ENCODE results near the gene GAS2L3. TPM values are rescaled to one million over a fixed set of nuclear protein-coding genes. Genes with fewer than 3 reads are reported as not detected.

Gene GAS2L3
- total and polyA plus RNA-seq, 2 of the 13 experiments (the other 11 are each of a cell fraction or from before 2014, with no cell fraction given), result 7.0 to 20.8 TPM

- peak; percentile 22; the same call in 1 of the 2 replicates for TF ChIP-seq ZNF83 (CRISPR knock-in tag; IDR thresholded peaks at IDR 0.05; ENCODE audit: borderline replicate concordance)
- peak; percentile 40; the same call in 1 of the 2 replicates for TF ChIP-seq SKIL (CRISPR knock-in tag; IDR thresholded peaks at IDR 0.05; ENCODE audit: borderline replicate concordance)
- 0 out of 2 replicates have a peak, but pooled peaks have one; percentile 40 for TF ChIP-seq ESRRA (CRISPR knock-in tag; IDR thresholded peaks at IDR 0.05; ENCODE audit: low read depth)
- TF ChIP-seq ZNF260 (CRISPR knock-in tag; IDR thresholded peaks at IDR 0.05; ENCODE audit: borderline replicate concordance, low read depth), result 0 out of 2 replicates have a peak, but pooled peaks have one; percentile 93
- TF ChIP-seq ZBTB42 (CRISPR knock-in tag; IDR thresholded peaks at IDR 0.05), result 0 out of 2 replicates have a peak, but pooled peaks have one; percentile 20
- TF ChIP-seq ZNF607 (CRISPR knock-in tag; IDR thresholded peaks at IDR 0.05; ENCODE audit: borderline replicate concordance), result peak; percentile 87
- TF ChIP-seq TMF1 (CRISPR knock-in tag; IDR thresholded peaks at IDR 0.05; ENCODE audit: low read depth), result peak; percentile 77
- peak; percentile 69 for TF ChIP-seq MNT (IDR thresholded peaks at IDR 0.05)
- TF ChIP-seq RBM39 (IDR thresholded peaks at IDR 0.05; ENCODE audit: low read depth, low read length, poor library complexity, severe bottlenecking), result peak; percentile 27
- TF ChIP-seq CENPT (CRISPR knock-in tag; IDR thresholded peaks at IDR 0.05; ENCODE audit: low read depth), result 0 out of 2 replicates have a peak, but pooled peaks have one; percentile 69
- TF ChIP-seq ZIK1 (CRISPR knock-in tag; IDR thresholded peaks at IDR 0.05; ENCODE audit: borderline replicate concordance, low read depth), result peak; percentile 95
- 0 out of 2 replicates have a peak, but pooled peaks have one; percentile 62 for TF ChIP-seq SMAD1 (CRISPR knock-in tag; IDR thresholded peaks at IDR 0.05; ENCODE audit: borderline replicate concordance, low read depth)
- TF ChIP-seq ZSCAN31 (CRISPR knock-in tag; IDR thresholded peaks at IDR 0.05; ENCODE audit: low read depth), result peak; percentile 59; the same call in 1 of the 2 replicates
- TF ChIP-seq ZSCAN29 (CRISPR knock-in tag; conservative IDR thresholded peaks at IDR 0.05), result 0 out of 2 replicates have a peak, but pooled peaks have one; percentile 44
- TF ChIP-seq KMT2B (CRISPR knock-in tag; IDR thresholded peaks at IDR 0.05), result peak; percentile 73
- 0 out of 2 replicates have a peak, but pooled peaks have one; percentile 31 for TF ChIP-seq IRF2 (CRISPR knock-in tag; IDR thresholded peaks at IDR 0.05)
- TF ChIP-seq PBX2 (CRISPR knock-in tag; IDR thresholded peaks at IDR 0.05), result peak; percentile 81
- peak; percentile 72; the same call in 1 of the 2 replicates for TF ChIP-seq ZNF691 (CRISPR knock-in tag; IDR thresholded peaks at IDR 0.05; ENCODE audit: borderline replicate concordance, low read depth)
- peak; percentile 36; the same call in 1 of the 2 replicates for TF ChIP-seq ELF1 (CRISPR knock-in tag; IDR thresholded peaks at IDR 0.05)
Measured at GRCh38 chr12:100573292-100574186, at the start of gene GAS2L3 (continued).
